Activated CD8-positive, alpha-beta memory T cell treated with anti-CD3 and anti-CD28 coated beads for 24 hours (primary cell): Measurements from ENCODE around the gene AGPAT4.

Experiments
- DNase-seq: peaks from one replicate; pipeline ENCODE4 v3.0.0-alpha.2; 2020

Gene AGPAT4

DNA sequence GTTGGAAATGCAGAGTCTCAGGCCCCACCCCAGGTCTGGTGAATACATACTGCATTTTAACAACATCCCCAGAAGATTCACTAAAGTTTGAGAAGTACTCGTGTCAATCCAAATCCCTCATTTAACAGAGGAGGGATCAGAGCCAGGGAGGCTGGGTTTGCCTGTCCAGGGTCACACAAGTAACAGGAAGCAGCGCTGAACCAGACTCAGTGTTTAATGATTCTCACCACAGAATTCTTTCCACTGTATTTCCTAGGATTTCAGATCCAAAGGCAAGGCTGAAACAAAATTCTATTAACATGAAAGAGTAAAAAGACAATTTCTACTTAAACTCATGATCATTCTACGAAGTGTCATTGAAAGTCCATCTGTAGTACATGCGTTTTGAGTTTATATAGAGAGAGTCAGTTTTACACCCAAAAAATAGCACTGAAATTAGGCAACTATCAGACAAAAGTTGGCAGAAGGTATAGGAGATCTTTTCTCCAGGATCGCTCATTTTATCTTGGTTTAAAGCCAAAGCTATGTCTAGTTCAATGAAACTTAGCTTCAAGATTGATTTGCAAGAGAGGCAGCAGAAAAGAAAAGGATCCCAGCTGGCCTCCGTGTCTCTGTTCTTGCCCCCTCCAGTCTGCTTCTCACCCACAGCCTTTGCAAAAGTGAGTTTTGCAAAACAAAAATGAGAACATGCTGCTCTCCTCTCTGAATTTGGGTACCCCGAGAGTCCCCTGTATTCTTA, 6.0 kb upstream of the AGPAT4 start:
- DNase-seq = no peak

DNA sequence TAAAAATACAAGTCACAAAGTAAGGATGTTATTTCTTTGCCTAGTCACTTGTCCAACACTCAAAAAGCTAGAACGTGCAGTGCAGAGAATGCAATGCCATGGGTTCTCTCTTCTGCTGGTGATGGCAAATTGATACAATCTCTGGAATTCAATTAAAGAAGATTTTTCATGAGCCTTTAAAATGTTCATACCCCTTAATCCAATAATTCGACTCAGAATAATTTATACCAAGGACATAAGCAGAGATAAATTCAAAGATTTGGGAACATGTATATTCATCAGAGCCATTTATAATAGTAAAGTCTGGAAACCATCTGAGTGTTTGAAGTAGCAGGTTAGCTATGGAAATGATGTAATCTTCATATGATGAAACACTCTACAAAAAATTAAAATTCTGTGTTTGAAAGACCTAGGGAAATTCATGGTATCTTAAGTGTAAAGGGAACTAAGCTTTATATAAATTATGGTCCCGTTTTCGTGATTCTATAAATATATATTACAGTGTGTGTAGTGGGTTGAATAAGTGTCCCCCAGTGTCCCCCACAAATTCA, 2.8 kb upstream of the AGPAT4 start:
- DNase-seq = no peak

DNA sequence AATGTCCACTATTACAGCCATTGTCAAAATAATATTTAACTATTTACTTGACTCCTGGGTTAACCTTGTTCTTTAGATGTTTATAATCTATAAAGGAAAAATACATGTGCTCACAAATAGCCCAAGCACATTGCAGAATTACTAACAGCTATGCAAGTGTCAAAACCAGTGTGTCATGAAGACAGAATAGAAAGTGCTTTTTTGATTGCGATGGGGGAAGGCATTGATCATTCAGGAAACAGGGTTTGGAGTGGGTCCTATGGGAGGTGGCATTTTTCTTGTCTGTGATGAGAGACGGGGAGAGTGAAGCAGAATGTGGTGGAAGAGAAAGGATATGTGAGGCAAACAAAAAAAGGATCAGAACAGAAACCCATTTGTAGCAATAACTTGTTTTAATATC, 1.0 kb upstream of the AGPAT4 start:
- DNase-seq = no peak

DNA sequence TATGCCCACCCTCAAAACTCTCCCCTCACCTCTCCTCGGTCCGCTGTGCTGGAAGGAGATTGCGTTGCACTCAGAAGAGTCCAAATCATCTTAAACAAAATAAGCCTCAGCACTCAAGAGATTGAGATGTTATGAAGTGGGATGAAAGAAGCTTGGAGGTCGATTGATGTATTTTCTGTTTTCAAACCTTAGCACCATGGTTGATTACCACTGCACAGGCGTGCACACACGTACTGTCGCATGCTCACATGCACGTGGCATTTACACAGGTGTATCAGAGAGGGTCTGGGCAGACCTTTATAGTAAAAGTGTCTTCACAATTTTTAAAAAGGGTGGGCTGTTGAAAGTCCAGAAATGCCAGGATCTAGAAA, 612 bp upstream of the AGPAT4 start:
- peak; percentile 57 for DNase-seq

DNA sequence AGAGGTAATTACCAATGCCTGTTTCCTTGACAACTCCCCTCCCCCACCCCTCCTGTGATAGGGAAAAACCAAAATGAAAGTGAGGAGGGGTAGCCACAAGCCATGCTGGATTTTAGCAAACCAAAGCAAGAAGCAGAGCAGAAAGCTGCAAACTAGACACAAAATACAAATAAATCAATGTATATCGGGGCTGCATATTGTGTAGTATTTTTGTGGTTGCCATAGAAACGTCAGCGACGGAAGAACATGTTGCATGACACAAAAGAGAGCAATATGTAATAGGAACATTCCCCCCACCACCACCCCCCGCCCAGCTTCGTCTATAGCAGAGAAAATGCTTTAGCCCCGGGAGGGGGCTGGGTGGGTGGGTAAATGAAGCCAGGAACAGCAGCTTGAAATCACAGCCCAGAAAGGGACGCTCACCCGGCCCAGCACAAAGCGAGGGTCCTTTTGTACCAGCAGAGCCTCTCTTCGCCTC, 548 bp downstream of the AGPAT4 start:
- DNase-seq = peak; percentile 70

DNA sequence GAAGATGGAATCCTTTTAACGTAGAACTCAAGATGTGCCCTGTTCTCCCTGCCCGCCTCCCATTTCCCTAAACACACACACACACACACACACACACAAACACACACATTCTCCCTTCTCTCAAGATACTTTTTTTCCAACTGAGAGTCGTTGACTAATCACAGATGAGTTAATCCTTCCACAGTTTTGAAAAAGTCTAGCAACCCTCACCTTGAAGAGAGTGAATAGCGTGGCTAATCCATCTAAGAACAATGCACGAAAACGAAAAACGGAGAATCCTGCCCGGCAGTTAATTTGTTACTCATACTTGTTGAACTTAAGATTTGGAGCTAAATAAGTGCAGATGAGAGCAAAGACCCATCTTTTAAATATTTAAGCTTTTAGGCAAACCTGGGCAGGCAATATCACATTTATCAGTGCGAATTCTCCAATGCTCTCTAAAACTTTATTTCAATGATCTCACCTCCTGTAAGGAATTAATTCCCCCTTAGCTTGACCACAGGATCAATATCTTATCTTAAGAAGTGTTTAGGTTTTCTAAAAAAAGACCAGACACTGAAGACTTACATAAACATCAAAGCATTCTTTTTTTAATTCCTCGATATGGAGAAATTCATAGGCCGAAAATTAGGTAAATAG, 1.1 kb downstream of the AGPAT4 start:
- no peak for DNase-seq

DNA sequence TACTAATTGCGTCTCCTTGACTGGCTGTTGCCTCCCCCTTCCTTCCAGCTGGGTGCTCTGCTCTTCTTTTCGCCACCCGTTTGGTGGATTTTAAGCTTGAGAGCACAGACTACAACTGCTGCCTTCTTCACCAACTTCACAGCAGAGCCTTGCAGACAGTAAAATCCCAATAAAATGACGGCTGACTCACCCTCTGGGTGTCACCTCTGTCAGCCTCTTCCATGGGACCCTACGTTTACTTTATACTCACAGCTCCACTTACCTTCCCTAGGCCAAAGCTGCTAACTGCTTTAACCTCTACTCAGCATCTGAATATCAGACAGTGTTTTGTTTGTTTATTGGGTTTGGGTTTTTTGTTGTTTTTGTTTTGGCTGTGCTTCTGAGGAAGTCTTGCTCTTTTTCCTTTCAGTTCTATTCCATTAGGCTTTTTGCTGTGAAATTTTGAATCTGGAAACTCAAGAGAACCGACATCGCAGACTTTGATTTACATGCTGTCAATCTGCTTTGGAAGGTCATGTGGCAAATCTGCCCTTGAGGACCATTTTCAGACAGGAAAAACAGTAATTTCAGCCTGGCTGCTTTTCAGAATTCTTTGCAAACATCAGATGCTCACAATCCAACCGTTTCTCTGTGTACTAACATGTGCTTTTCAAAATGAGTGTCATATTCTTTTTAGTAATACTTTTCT, 2.4 kb downstream of the AGPAT4 start:
- DNase-seq = no peak

DNA sequence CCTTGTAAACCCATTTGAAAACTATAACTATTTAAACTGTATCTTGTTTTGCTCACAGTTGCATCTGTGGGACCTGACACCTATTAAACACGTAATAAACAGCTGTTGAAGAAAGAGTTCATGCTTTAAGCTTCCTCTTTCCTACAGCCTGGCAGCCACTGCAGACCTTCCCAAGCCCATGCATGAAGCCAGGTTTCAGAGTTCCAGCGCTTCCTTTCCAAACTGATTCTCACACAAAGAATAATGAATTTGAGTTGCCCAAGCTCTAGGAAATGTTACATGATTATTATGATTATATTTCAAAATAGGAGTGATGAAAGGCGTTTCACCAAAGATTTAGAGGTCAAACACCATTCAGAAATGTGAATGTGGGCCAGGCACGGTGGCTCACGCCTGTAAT, 3.7 kb downstream of the AGPAT4 start:
- DNase-seq = no peak

DNA sequence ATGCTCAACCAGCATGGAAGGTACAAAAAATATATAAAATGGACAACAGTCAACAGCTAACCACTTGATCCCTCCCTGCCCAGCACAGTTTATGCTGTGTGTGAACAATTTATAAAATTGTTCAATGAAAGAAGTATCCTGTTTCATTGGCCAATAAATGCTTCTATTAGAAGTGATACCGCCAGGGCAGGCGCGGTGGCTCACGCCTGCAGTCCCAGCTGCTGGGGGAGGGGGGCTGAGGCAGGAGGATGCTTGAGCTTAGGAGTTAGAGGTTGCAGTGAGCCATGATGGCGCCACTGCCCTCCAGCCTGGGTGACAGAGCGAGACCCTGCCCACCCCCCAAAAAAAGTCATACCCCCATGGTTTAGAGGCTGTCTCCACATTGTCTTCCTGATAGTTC, 4.6 kb downstream of the AGPAT4 start:
- no peak for DNase-seq

DNA sequence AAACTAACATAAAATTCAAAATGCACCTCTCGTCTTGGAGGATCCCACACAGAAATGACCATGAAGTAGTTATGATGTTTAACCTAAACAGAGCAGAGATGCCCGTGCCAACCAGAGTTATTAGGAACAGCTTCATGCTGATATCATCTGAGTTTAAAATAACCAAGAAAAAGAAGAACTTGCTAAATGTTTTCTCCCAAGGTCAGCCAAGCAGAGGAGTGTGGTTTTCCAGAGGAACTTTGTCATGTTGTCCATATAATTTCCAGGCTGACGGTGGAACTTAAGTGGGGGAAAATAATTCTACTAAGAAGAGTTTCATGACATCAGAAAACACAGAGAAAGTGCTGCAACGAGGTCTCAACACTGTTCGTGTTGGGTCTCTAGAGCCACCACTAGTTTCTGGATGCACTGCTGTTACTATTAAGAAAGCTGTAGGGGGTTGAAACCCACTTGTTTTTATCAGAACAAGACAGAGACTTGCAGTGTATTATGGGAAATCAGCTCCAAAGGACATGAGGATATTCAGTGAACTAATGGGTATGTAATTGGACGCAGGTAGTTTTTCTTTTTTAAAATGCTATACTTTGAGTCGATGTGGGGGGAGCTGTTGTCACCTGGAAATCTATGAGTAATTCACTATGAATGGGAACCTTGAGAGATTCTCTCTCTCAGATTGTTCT, 5.2 kb downstream of the AGPAT4 start:
- no peak for DNase-seq

DNA sequence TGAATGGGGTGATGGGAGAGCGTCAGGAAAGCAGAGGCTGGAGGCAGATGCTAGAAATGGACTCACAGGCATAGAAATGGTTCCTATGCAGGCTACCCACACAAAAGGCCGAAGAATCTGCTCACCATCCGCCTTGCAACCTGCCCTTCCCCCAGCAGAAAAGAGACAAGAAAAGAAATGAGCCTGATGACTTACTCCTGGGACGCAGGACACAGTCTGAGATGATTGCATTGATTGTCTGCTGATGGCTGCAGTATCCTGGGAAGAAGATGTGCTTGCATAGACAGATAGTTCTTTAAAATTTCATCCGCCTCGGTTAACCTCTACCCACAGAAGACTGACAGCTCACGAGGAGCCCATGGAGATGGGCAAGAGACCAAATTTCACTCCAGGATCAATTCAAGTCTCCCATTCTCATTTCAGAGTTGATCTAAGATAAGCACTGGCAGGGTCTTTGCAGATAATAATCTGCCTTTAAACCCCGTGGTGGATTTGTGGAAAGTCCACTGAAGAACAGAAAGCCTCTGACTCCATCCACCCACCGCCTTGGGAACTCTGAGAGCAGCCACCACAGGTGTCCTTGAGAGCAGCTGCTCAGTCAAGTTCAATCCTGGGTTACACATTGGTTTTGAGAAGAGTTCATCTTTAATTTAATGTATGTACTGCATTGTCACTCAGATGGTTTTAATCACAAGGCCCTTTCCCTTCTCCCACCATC, 7.2 kb downstream of the AGPAT4 start:
- DNase-seq = no peak

DNA sequence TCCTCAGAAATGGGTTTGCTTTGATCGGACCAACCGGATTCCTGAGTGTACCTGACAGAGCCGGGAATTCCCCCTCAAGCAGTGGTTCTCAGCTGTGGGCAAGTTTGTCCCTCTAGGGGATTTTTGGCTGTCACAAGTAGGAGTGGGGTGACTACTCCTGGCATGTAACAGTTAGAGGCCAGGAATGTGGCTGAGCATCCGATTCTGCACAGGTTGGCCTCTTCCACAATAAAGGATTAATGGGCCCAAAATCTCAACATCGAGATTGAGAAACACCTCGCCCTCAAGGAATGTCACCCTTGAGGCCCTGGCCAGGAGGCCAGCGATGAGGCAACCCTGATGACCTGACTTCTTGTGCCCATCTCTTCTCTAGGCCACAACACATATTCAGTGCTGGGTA, 7.9 kb downstream of the AGPAT4 start:
- DNase-seq = no peak

DNA sequence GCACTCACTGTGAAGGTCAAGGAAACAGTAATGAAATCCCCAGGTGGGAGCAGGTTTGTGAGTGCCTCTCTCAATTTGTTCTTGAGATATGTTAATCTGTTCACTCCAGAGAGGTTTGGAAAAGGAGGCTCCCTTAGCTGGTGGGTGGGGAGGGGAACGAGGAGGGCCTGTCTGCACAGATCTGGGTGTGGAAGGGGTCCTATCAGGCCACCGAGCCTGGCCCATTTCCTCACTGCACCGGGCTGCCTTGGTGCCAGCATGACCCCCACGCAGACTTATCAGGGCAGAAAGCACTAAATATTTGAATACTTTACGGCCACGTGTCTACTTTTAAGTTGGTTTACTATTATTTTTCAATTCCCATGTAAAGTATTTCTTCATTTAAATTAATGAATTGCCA, 8.3 kb downstream of the AGPAT4 start:
- no peak for DNase-seq

DNA sequence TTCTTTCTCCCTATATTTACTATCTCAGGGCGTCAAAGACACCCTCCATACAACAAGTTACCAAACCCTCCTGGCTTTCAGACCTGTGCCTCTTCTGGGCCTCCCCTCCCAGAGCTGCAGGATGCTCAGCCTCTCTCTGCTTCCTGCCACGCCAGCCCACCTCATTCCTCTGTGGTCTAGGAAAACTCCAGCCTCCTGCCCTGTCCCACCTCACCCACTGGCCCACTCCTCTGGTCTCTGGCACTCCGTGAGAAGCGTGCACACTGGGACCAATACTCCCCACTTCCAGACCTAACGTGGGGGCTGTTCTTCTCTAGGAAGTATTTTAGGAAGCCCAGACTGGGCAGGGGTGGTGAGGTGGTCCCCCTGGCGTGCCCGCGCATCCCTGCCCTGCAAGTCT, 9.7 kb downstream of the AGPAT4 start:
- DNase-seq = no peak

DNA sequence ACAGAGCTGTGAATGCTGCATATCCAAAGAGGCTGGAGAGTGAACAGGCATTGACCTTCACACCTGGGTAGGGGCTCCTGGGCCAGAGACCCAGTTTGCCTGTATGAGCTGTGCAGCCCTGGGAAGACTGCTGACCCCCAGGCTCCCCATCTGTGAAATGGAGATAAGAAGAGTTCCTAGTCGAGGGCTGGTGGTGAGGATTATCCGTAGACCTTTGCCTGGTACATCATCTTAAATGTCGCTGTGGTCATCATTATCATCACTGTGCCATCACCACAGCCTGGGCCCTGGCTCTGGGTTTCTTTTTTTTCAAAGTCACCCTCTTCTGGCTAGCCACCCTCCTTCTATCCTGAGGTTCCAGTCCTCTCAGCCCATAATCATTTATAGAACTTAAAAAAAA, 12.0 kb downstream of the AGPAT4 start:
- DNase-seq = no peak

DNA sequence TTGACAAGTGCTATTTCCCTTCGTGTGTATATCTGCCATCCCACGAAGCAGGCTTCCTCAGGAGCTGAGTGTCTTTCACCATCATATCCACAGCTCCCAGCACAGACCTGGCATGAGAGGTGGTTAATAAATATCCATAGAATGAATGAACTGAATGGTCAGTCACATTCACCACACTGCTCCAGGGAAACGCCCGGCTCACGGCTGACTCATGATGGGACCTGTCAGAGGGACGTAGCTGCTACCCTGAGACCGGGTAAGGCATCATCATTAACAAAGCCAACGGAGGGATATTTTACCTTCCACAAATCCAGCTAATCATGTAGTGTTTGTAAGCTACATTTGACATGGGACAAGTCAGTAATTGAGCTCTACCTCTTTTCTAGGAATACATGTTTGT, 12.5 kb downstream of the AGPAT4 start:
- no peak for DNase-seq

DNA sequence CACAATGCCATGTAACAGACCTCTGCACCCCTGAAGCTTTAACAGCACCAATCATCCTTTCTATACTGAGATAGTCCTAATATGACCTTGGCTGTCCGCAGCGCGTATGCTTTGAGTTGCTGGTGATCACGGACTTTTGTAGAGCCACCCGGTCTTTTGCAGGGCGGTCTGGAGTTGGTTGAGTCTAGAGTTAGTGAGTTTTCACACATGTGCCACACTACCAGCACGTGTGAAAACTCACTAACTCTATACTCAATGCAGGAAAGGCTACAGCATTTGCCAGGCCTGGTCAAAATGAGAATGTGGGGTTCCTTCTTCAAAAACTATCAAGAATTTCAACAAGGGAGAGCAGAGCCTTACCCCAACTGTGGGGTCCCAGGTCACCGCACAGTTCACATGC, 14.6 kb downstream of the AGPAT4 start:
- no peak for DNase-seq

DNA sequence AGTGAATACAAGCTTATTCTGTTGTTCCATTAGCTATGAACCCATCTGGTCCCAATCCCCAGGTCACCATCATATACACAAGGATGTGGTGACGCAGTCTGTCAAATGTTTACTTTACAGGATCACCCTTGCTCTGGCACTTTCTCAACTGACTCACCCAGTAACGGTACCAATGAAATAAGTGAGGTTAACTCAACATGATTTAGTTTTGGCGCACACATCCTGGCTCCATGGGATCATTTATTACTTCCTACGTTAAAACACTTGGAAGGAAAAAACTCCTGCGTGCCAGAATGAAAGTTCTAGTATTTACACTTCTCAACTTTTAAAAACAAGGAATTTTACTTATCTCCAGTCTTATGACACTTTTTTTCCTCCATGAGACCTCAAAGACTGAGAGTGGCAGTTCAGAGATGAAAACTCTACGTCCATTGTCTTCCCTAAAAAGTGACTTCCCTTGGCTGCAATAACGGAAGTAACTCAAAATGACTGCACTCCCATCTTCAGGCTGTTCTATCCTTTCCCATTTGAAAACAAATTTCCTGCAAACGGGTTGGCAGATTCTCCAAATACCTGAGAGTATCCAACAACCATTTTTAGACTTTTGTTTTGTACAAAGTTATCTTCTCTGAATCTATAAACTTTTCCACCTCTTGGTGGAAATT, 15.9 kb downstream of the AGPAT4 start:
- no peak for DNase-seq

DNA sequence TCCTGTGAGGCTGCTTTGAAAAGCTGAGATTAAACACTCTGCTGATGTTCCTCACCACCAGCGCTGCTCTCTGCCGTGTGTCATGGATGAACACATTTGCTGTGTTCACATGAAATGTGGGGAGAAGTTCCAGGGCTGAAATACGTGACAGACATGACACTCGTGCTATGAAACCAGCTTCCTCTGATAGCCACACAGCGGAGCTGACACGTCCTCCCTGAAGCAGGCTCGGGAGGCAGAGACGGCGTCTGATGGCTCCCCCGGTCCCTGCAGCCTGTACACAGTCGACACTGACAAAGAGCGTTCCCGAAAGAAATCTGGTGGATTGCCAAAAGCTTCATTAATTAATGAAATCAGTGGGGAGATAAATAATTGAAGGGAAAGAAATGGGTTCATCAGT, 17.5 kb downstream of the AGPAT4 start:
- DNase-seq = no peak

DNA sequence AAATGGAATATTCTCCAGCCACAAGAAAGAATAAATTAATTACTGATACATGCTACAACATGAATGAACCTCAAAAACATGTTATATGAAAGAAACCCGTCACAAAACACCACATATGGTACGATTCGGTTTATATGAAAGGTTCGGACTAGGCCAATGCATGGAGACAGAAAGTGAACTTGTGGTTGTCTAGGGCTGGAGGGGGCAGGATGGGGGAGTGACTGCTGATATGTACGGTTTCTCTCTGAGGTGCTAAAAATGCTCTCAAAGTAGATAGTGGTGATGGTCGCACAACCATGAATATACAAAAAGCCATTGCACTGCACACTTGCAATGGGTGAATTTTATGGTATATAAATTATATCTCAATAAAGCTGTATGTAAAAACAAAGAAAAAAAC, 18.3 kb downstream of the AGPAT4 start:
- no peak for DNase-seq

DNA sequence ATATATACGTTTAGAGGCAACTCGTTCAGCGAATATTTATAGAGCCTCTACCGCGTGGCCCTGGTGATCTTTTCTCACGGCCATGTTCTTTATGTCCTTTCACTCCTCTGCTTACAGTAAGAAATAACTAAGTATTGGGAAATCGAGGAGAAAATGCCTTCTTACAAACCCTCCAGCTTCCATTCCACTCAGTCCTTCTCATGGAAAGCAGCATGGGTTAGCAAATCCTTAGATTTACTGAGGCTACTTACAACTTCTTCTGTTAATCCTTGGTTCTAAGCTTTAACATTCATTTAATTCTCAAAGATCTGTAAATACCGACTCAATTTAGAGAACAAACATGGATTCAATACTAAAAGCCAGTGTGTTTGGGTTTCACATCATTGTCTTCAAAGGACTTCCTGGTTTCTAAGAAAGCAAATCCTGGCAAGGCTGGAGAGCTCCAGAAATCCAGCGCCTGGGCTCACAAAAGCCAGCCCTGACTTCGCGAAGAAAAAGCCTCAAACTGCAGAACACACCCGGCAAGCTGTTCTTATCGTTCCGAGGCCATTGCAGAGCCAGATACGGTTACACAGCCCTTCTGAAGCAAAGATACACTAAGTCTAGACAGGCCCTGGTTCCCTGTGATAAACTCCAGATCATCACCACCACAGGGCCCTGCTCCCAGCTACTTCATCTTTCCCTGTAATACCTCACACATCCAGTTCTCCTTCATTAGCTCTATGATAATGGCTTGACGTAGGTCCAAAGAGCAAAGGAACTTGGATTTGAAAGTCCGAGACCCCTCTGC, 19.2 kb downstream of the AGPAT4 start:
- DNase-seq = no peak
